HG03520 (cell line): ENCODE results near the gene GFOD1.

Experiments used
- ATAC-seq: cut with Tn5 transposase; IDR thresholded peaks from one replicate; pipeline ENCODE4 v1.9.1; 2021; ENCODE audit warnings: mild to moderate bottlenecking, moderate library complexity; ENCODE audit not compliant: unreplicated experiment

Gene GFOD1, protein sequence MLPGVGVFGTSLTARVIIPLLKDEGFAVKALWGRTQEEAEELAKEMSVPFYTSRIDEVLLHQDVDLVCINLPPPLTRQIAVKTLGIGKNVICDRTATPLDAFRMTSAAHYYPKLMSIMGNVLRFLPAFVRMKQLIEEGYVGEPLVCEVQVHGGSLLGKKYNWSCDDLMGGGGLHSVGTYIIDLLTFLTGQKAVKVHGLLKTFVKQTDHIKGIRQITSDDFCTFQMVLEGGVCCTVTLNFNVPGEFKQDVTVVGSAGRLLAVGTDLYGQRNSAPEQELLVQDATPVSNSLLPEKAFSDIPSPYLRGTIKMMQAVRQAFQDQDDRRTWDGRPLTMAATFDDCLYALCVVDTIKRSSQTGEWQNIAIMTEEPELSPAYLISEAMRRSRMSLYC

GRCh38 chr6:13487122-13488014 lies at the start of gene GFOD1:
Gene GFOD1, minus strand, starts transcription at chr6:13487600. Its CDS starts 710 bp downstream, at chr6:13486890.
- peak; percentile 74 for ATAC-seq

- ATAC-seq = no peak
These were observed 49.6 kb upstream of the GFOD1 start for GRCh38 chr6:13536796-13537526.

DNA sequence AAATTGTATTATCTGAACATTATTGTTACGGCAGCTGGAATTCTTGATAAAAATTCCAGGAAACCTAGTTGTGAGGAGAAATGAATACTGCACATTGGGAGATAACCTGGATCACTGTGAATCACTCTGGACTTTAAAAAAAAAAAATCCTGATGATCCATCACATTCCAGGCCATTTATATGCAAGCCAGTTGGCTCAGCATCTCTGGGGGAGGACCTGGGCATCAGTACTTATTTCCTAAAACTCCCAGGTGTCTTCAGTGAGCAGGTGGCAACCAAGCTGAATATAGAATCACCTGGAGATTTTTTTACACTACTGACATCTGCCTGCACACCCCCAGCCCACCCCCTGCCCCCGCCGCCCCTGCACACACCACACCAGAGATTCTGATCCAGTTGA lies 47.9 kb upstream of the GFOD1 start:
- no peak for ATAC-seq

DNA sequence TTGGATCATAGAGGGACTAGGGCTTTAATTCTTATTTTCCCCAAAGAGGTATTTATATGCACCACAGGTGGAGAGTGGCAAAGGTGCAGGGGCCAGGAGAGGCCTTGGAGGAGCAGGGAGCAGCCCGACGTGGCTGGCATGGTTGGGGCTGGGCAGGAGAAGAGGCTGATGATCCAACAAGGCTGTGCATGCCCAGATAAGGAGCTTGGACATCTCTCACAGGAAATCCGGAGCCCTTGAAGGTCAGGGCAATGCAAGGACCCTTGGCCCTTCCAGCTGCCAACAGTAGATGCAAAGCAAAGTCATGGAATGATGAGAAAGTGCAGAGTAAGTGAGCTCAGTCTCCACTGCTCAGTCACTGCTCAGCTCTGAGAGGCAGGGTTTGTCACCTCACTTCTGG lies 47.1 kb upstream of the GFOD1 start:
- no peak for ATAC-seq

DNA sequence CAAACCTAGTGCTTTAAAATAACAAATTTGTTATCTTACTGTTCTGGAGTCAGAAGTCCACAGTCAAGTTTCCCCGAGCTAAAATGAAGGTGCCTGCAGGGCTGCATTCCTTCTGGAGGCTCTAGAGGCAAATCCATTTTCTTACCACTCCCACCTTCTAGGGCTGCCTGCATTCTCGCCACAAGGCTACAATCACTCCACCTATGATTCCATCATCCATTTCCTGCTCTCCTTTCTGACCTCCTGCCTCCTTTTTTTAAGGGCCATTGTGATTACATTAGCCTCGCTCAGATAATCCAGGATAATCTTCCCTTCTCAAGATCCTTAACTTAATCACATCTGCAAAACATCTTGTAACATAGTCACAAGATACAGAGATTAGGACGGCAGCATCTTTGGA lies 44.6 kb upstream of the GFOD1 start:
- ATAC-seq = no peak

DNA sequence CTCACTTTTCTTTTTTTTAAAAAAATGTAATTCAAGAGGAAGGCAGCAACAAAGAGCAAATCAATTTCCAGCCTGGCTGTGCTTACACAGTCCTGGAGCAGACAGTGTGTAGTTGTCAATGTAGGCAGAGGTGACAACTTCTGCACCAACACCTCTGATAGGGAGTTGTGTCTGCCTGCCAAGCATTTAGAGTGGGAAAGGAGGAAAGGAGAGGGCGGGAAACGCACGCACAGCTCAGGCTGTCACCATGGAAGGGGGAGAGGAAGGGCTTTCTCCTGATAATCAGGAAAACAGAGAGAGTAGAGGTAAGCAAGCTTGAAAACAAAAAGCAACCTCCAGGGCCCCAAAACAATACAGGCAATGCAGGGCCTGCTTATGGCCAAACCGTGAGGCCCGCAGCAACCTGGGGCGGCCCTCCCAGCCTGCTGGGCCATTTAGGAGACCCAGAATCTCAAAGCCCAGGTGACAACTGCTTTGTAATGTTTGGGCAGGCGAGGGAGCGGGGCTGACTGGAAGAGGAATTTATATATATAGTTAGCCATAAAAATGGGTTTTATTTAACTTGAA lies 41.5 kb upstream of the GFOD1 start:
- no peak for ATAC-seq

GRCh38 chr6:13528232-13528631 lies 40.8 kb upstream of the GFOD1 start:
- ATAC-seq = no peak

DNA sequence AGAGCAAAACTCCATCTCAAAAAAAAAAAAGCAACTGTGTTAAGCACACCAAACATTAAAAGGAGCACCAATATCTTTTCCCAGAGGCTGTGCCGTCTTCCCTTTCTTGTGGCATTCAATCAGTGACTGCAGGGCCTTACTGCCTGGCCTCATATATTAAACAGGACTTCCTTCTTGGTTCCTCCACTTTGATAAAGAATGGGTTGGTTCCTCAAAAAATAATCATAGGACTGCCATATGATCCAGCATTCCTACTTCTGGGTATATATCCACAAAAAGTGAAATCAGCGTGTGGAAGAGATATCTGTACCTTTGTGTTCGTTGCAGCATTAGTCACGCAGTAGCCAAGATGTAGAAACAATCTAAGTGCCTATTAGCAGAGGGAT lies 40.3 kb upstream of the GFOD1 start:
- ATAC-seq = no peak

DNA sequence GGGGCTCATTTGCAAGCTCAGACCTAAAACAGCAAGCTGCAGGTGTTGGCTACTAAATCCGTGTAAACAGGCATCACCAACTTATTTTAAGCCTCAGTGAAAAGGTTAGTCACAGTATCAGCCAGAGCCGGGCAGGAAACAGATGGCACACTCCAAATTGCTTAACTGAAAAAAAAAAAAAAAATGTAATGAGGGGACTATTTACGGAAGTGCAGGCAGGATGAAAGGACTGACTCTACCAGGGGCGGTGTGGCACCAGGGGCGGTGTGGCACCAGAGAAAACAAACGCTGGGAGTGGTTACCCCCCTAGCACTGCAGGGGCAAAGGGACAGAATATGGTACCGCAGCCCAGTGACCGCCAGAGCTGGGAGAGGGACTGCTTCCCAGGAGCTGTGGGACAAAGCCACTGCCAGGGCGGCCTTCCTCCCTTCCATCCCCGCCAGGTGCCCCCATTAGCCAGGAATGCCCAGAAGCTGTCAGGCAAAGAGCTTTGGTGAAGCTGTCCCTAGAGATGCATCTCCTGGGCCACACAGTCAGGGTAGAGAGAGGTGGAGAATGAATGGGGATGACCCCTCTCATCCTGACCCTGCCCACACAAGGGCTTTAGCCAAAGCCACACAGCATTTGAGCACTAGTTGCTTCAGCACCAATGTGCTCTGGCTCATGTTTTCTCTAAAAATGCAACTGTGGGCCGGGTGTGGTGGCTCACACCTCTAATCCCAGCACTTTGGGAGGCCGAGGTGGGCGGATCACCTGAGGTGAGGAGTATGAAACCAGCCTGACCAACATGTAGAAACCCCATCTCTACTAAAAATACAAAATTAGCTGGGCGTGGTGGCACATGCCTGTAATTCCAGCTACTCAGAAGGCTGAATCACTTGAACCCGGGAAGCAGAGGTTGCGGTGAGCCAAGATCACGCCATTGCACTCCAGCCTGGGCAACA lies 39.6 kb upstream of the GFOD1 start:
- peak; percentile 74 for ATAC-seq

- no peak for ATAC-seq
These were observed 38.9 kb upstream of the GFOD1 start for GRCh38 chr6:13526357-13526726.

DNA sequence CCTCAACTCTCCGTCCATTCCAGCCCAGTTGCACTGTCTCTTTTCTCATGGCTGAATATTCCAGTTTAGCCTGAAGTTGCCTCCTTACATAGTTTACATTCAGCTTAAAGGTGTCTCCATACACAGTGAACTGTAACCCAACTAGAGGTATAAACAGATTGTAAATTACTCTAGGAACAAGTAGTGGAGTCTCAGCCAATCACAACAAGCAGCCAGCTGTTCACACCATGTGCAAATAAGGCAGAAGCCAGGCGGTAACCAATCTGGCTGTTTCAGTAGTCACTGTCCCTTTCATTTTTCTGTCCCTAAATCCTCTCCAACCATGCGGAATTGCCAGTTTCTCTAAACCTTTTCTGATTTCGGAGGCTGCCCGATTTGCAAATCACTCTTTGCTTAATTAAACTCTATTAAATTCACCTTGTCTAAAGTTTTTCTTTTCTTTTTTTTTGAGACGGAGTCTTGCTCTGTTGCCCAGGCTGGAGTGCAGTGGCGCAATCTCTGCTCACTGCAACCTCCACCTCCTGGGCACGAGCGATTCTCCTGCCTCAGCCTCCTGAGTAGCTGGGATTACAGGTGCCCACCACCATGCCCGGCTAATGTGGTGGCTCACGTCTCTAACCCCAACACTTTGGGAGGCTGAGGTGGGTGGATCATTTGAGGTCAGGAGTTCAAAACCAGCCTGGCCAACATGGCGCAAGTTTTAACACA lies 37.6 kb upstream of the GFOD1 start:
- ATAC-seq = no peak

GRCh38 chr6:13523826-13524622 lies 36.6 kb upstream of the GFOD1 start:
- ATAC-seq = no peak

DNA sequence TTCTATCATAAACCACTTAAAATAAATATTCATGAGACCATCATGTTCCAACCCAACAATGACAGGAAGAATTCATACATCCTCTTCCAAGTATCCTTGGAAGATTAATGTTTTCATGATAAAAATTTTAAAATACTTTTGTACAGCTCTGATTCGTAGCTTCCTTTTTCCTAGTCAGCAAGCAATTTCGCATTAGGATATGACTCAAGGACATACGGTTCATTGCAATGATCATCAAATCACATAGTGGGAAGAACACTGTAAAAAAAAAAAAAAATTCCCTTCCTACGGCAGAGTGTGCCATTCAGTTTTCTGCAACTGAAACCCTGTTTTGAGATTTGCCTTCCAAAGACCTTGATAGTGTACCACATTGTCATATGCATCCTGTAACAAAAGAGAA lies 35.3 kb upstream of the GFOD1 start:
- ATAC-seq = no peak

DNA sequence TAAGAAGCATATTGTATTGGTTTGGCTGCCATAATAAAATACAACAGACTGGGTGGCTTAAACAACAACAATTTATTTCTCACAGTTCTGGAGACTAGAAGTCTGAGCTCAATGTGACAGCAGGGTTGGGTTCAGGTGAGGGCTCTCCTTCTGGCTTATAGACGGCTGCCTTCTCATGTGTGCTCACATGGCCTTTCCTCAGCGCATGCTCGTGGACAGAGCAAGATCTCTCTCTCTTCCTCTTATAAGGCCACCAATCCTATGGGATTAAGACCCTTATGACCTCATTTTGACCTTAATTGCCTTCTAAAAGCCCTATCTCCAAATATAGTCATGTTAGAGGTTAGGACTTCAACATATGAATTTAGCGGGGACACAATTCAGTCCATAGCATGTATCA lies 32.4 kb upstream of the GFOD1 start:
- ATAC-seq = no peak

DNA sequence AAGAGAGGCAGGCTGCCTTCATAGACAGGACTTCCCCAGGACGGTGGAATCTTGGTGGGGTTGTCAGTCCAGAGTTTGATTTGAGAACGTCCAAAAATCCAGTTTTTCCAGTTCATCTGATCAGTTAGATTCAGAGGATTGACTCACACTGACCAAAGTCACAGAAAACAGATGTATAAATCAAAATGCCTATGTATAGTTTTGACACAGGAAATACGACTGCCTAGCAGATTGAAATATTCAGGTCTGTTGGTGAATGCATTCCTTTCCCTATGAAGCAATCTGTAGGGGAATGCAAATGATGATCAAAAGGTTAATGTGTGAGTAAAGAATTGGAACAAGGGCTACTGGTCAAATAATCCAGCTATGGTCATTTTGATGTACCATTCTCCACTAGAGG lies 29.7 kb upstream of the GFOD1 start:
- ATAC-seq = no peak

DNA sequence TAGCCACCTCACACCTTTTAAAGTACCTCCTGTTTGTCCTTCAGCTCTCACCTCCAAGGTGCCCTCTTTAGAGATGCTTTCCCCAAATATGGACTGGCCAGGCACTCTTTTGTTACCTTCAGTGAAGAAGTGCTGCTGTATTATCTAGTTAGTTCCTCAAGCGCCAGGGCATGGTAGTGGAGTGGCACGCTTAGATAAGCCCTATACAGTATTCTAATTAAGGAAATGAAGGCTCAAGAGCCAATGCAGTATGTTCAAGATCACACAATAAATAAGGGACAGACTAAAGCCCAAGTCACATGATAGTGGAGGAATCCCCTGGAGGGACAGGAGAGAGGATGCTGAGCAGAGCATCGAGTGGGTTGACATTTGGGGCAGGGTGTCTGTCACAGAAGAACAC lies 28.5 kb upstream of the GFOD1 start:
- no peak for ATAC-seq

DNA sequence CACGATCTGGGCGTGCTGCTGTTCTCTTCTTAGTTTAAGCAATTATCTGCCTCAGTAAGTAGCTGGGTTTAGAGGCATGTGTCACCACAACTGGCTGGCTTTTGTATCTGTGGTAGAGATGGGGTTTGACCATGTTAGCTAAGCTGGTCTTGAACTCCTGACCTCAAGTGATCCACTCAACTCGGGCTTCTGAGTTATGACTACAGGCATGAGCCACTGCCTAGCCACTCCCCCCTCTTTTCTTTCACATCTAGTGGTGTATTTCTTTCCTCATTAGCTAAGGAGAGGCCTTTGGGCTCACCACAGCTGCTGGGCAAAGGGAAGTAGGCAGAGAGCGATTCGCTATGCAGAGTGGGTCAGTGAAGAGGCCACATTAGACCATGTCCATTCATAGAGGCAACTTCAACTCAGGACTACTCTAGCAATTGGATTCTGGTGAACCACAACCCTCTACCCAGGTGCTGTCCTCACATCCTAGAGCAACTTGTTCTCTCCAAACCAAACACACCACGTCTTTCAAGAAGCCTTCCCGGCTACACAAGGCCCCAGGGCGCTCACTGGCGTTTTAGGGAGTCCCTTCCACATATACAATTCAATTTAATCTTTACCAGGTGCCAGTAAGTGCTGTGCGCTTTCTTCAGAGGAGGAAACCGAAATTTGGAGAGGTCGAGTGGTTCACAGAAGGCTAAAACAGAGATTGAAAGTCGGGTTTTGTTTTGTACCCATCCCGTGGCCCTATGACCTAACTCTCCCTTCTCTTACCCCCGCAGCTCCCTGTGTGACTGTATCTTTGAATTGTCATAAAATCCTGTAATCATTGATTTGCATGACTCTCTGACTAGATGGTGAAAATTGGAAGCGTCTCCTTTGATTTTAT lies 26.5 kb upstream of the GFOD1 start:
- no peak for ATAC-seq

DNA sequence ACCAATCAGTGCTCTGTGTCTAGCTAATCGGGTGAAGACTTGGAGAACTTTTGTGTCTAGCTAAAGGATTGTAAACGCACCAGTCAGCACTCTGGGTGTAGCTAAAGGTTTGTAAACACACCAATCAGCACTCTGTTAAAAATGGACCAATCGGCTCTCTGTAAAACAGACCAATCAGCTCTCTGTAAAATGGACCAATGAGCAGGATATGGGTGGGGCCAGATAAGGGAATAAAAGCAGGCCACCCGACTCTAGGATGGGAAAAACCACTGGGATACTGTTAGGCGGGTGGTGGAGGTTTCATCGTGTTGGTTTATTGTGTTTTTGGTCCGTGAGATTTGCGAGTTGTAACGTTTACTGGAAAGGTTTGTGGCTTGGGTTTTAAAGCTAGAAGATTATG lies 25.5 kb upstream of the GFOD1 start:
- ATAC-seq = no peak
